T-helper 2 cell treated with Interferon-gamma antibody and Interleukin-4, amounts not matched to agents 5 μg/mL and 100 μg/mL, for 36 hours (primary cell): ENCODE results near the gene CHRDL1.
"Not testable (repeated sequence)": the region's sequence is repeated elsewhere in the genome, so short reads cannot be mapped to it uniquely, and the experiment has no call there.

ENCODE experiments used
- DNase-seq: peaks from one replicate; pipeline ENCODE4 v3.0.0; 2021; ENCODE audit warnings: low spot score
- H3K27ac Mint-ChIP-seq: one replicate; pipeline ENCODE4 v1.8.0; 2021; ENCODE audit warnings: mild to moderate bottlenecking, mixed read lengths
- H3K27me3 Mint-ChIP-seq: one replicate; pipeline ENCODE4 v1.8.0; 2021; ENCODE audit warnings: low read depth, mixed read lengths
- H3K36me3 Mint-ChIP-seq: one replicate; pipeline ENCODE4 v1.8.0; 2021; ENCODE audit warnings: low read depth, mixed read lengths
- H3K4me1 Mint-ChIP-seq: one replicate; pipeline ENCODE4 v1.8.0; 2021; ENCODE audit warnings: low read depth, mixed read lengths
- H3K4me3 Mint-ChIP-seq: one replicate; pipeline ENCODE4 v1.8.0; 2022; ENCODE audit warnings: mild to moderate bottlenecking, moderate library complexity, mixed read lengths
- H3K9me3 Mint-ChIP-seq: one replicate; pipeline ENCODE4 v1.8.0; 2021; ENCODE audit warnings: mixed read lengths

Gene CHRDL1

GRCh38 chrX:110795645-110796406, at the start of gene CHRDL1:
CHRDL1 (minus strand) TSS chrX:110795817; CDS start chrX:110792181, 3,636 bp downstream.
- no peak for DNase-seq
- Mint-ChIP-seq H3K4me1 (no peaks in the 10 kb centered on the region), H3K36me3 (no peaks in the 10 kb centered on the region), H3K27me3 (peaks cover 17% of the 10 kb centered on the region), H3K4me3 (peak within 1 kb of the TSS; percentile 48), H3K9me3 (no peaks in the 10 kb centered on the region), H3K27ac (no peak within 1 kb of the TSS)

DNA sequence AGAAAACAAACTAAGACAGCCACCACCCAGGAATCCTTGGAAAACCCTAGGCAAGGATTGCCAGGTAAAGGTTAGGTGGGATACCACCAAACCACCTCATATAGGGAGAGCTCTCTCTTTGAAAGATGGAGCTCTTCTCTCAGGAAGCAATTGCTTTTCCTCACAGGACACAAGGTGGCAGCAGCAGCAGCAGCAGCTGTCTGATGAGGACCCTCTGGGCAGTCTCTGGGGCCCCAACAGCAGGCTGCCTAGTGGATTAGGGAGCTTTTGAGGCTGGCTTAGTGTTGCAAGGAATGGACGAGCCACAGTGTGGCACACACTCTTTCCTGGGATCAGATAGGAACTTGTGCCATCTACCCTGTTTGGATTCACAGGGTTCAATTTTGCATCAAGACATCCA, 41.4 kb upstream of the CHRDL1 start:
- DNase-seq = no peak
- Mint-ChIP-seq H3K36me3 (no peaks in the 10 kb centered on the region), H3K9me3 (no peaks in the 10 kb centered on the region), H3K4me1 (no peaks in the 10 kb centered on the region), H3K27ac (no peak overlapping the region), H3K4me3 (no peak overlapping the region), H3K27me3 (no peaks in the 10 kb centered on the region)

DNA sequence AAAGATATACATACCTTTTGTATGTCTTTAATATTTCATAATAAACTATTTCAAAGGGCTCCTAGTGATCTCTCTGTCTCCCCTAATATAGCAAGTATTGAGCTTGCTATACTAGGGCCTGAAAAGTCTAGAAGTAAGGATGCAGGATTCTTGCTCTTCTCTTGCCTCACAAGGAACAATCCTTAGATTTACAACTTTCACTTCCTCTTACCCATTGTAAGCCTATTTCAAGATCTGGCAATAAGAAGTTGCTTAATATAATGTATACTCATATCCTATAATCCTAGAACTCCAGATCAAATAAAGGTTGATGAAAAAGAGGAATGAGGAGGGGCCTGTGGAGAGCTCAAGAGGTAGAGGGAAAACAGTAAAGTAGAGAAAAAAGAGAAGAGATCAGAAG, 40.8 kb upstream of the CHRDL1 start:
- no peak for DNase-seq
- Mint-ChIP-seq H3K36me3 (no peaks in the 10 kb centered on the region), H3K4me1 (no peaks in the 10 kb centered on the region), H3K4me3 (no peak overlapping the region), H3K27ac (no peak overlapping the region), H3K9me3 (no peaks in the 10 kb centered on the region), H3K27me3 (no peaks in the 10 kb centered on the region)

DNA sequence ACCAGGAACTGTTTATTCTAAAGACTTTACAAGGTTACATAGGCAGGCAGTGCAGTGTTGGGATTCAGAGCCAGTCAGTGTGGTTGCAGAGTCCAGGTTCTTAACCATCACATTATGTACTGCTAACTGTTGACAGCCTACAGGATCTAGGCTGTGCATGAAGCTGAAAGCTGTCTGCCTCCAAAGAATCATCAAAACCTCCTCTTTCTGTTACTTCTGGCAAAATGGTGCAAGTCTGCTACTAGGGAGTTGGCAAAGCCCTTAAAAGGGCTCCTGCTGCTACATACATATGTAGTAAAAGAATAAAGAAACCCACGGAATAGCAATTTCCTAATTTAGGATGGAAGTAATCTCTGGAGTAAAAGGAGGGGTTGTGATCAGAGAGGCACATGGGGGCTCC, 40.4 kb upstream of the CHRDL1 start:
- H3K4me1 Mint-ChIP-seq = no peaks in the 10 kb centered on the region
- H3K27ac Mint-ChIP-seq = no peak overlapping the region
- no peaks in the 10 kb centered on the region for H3K27me3 Mint-ChIP-seq
- DNase-seq = no peak
- no peaks in the 10 kb centered on the region for H3K9me3 Mint-ChIP-seq
- no peaks in the 10 kb centered on the region for H3K36me3 Mint-ChIP-seq
- H3K4me3 Mint-ChIP-seq = no peak overlapping the region

DNA sequence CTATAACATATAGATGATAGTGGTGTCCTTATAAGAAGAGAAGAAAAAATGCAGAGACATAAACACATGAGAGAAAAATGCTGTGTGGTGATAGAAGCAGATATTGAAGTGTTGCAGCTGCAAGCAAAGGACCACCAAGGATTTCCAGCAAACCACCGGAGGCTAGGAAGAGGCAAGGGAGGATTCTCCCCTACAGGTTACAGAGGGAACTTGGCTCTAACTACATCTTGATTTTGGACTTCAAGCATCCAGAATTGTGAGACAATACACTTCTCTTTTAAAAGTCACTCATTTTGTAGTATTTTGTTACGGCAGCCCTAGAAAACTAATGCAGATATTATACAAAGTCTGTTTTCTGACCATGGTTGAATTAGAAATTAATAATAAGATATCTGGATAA, 30.4 kb upstream of the CHRDL1 start:
- H3K4me1 Mint-ChIP-seq = no peaks in the 10 kb centered on the region
- H3K27me3 Mint-ChIP-seq = no peaks in the 10 kb centered on the region
- no peak overlapping the region for H3K27ac Mint-ChIP-seq
- no peak for DNase-seq
- H3K9me3 Mint-ChIP-seq = no peaks in the 10 kb centered on the region
- no peaks in the 10 kb centered on the region for H3K36me3 Mint-ChIP-seq
- no peak overlapping the region for H3K4me3 Mint-ChIP-seq

DNA sequence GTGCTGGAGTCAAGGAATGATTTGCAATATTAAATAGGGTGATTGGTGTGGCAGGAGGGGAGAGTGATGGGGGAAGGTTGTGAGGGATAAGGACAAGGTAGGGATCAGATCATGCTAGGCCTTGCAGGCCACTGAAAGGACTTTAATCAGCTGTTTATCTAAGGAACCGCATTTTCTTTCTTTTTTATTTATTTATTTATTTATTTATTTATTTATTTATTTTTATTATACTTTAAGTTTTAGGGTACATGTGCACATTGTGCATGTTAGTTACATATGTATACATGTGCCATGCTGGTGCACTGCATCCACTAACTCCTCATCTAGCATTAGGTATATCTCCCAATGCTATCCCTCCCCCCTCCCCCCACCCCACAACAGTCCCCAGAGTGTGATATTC, 20.9 kb upstream of the CHRDL1 start:
- not testable (repeated sequence) for H3K9me3 Mint-ChIP-seq, H3K27ac Mint-ChIP-seq, DNase-seq, H3K36me3 Mint-ChIP-seq, H3K27me3 Mint-ChIP-seq, H3K4me1 Mint-ChIP-seq, H3K4me3 Mint-ChIP-seq

- H3K9me3 Mint-ChIP-seq = no peaks in the 10 kb centered on the region
- H3K4me3 Mint-ChIP-seq = no peak overlapping the region
- H3K4me1 Mint-ChIP-seq = no peaks in the 10 kb centered on the region
- H3K27me3 Mint-ChIP-seq = no peaks in the 10 kb centered on the region
- no peak overlapping the region for H3K27ac Mint-ChIP-seq
- H3K36me3 Mint-ChIP-seq = no peaks in the 10 kb centered on the region
- no peak for DNase-seq
Observed at GRCh38 chrX:110806145-110806544, 10.5 kb upstream of the CHRDL1 start.

GRCh38 chrX:110805303-110805702, 9.7 kb upstream of the CHRDL1 start:
- H3K4me3 Mint-ChIP-seq = no peak overlapping the region
- no peak overlapping the region for H3K27ac Mint-ChIP-seq
- H3K36me3 Mint-ChIP-seq = no peaks in the 10 kb centered on the region
- H3K27me3 Mint-ChIP-seq = no peaks in the 10 kb centered on the region
- no peaks in the 10 kb centered on the region for H3K4me1 Mint-ChIP-seq
- no peak for DNase-seq
- H3K9me3 Mint-ChIP-seq = no peaks in the 10 kb centered on the region

GRCh38 chrX:110804446-110804845, 8.8 kb upstream of the CHRDL1 start:
- Mint-ChIP-seq H3K36me3 (no peaks in the 10 kb centered on the region), H3K4me3 (no peak overlapping the region), H3K9me3 (no peaks in the 10 kb centered on the region), H3K27ac (no peak overlapping the region), H3K27me3 (no peaks in the 10 kb centered on the region), H3K4me1 (no peaks in the 10 kb centered on the region)
- DNase-seq = no peak

DNA sequence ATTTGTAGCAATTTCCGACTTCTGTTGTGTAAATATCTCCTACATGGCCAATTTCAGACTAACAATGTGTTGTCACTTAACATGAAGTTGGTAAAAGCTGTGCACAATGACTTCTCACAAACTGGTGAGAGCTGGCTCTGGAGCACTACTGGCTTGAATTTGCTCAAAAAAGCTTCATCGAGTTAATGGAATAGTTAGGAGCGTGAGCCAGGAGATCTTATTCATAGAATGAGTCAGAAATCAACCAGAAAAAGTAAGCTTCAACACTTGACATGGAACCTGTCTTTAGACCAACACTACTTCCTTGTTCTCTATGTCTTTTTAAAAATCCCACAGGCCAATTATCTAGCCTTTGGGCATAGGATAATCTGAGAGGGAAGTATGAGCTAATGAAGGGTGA, 7.9 kb upstream of the CHRDL1 start:
- Mint-ChIP-seq H3K9me3 (no peaks in the 10 kb centered on the region), H3K36me3 (no peaks in the 10 kb centered on the region), H3K27ac (no peak overlapping the region), H3K27me3 (no peaks in the 10 kb centered on the region), H3K4me1 (no peaks in the 10 kb centered on the region), H3K4me3 (no peak overlapping the region)
- DNase-seq = no peak

- Mint-ChIP-seq H3K9me3 (no peaks in the 10 kb centered on the region), H3K36me3 (no peaks in the 10 kb centered on the region), H3K27me3 (peaks cover 17% of the 10 kb centered on the region), H3K4me3 (peak overlapping the region; percentile 48), H3K4me1 (no peaks in the 10 kb centered on the region), H3K27ac (no peak overlapping the region)
- no peak for DNase-seq
Observed at GRCh38 chrX:110796407-110796697, 735 bp upstream of the CHRDL1 start.

DNA sequence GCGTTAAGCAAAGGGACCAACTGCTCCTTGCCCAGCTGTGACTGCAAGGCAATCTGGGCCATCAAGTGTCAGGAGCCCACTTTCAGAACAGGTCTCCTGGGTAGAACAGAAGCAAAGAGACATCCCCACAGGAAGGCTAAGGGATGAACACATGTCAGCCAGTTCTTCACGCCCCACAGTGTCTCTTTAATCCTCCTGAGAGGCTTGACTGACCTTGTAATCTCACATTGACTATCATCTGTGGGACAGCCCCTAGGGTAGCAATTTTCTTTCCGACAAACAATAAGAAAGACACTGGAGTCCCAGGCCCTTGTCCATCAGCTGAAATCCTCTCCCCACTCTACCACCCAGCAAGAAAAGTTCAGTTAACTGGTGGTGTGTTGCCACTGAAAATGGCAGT, 1.0 kb downstream of the CHRDL1 start:
- no peak for DNase-seq
- Mint-ChIP-seq H3K36me3 (no peaks in the 10 kb centered on the region), H3K4me1 (no peaks in the 10 kb centered on the region), H3K9me3 (no peaks in the 10 kb centered on the region), H3K27ac (no peak overlapping the region), H3K27me3 (peaks cover 17% of the 10 kb centered on the region), H3K4me3 (no peak overlapping the region)

DNA sequence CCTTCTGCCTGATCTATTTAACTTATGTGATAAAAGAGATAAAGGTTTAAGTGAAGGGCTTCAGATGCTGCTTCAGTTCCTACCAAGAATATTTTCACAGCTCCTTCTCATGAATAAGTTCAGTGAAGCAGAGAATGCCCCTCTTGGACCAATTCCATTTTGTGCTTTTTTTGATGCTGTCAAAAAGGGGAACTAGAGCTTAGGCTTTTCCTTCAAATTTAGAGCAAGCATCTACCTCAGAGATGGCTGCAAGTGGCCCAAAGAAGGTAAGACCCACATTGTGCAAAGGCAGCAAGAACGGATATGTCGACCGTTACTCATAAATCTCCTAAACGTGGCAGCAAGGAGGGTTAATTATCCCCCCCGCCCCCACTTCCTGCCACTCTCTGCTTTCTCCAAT, 4.5 kb downstream of the CHRDL1 start:
- H3K9me3 Mint-ChIP-seq = no peaks in the 10 kb centered on the region
- H3K27ac Mint-ChIP-seq = no peak overlapping the region
- no peak for DNase-seq
- H3K27me3 Mint-ChIP-seq = peaks cover 12% of the 10 kb centered on the region
- H3K4me3 Mint-ChIP-seq = no peak overlapping the region
- no peaks in the 10 kb centered on the region for H3K36me3 Mint-ChIP-seq
- H3K4me1 Mint-ChIP-seq = no peaks in the 10 kb centered on the region

- no peak overlapping the region for H3K27ac Mint-ChIP-seq
Observed at GRCh38 chrX:110786486-110786885, 9.1 kb downstream of the CHRDL1 start.

DNA sequence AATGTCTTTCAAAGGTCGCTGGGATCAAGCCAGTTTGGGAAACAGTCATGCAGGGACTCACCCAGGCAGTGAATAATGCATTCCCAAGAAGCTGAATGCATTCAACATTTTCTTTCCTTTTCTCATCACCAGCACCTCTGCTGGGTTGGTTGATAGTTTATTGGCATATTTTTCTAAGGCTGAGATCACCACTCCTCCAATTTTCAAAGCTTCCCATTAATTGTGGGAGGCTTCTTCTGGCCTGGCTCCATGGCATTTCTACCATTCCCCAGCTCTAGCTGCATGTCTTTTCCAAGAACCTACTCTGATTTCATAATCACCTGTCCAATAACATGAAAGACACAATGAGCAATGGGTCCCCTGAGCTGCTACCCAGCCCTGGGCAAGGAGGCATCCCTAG, 35.8 kb downstream of the CHRDL1 start:
- Mint-ChIP-seq H3K9me3 (no peaks in the 10 kb centered on the region), H3K4me3 (no peak overlapping the region), H3K27me3 (no peaks in the 10 kb centered on the region), H3K4me1 (no peaks in the 10 kb centered on the region), H3K27ac (no peak overlapping the region), H3K36me3 (no peaks in the 10 kb centered on the region)
- DNase-seq = no peak

More at GRCh38 chrX:110786486-110786885, 9.1 kb downstream of the CHRDL1 start:
- Mint-ChIP-seq H3K9me3 (no peaks in the 10 kb centered on the region), H3K27me3 (no peaks in the 10 kb centered on the region), H3K4me3 (no peak overlapping the region), H3K4me1 (no peaks in the 10 kb centered on the region), H3K36me3 (no peaks in the 10 kb centered on the region)
- no peak for DNase-seq
